Transverse colon (tissue), 4 donors: ENCODE data around the gene SCD. TPM values are rescaled to one million over a fixed set of nuclear protein-coding genes. Genes with fewer than 3 reads are reported as not detected.
A peak's percentile ranks its signal among the peaks of the same experiment; 100 is the strongest.

ENCODE experiments used
- DNase-seq: peaks from one replicate; pipeline ENCODE4 v3.0.0-alpha.2; 2019
- H3K27ac ChIP-seq, 4 donors: fragments of 200-600 bp; sonication (generic); 2 replicates each; pipeline ENCODE4 v1.5.1; 2016 to 2018; ENCODE audit warnings: inconsistent platforms in 4 of 4
- H3K27me3 ChIP-seq: fragments of 200-600 bp; sonication (generic); 2 replicates; pipeline ENCODE4 v1.5.1; 2017; ENCODE audit warnings: inconsistent platforms
- H3K36me3 ChIP-seq, 4 donors: fragments of 200-600 bp; sonication (generic); 2 replicates each; pipeline ENCODE4 v1.5.1; 2017 to 2019; ENCODE audit warnings: inconsistent platforms in 4 of 4
- H3K4me1 ChIP-seq, 4 donors: fragments of 200-600 bp; sonication (generic); 2 replicates each; pipeline ENCODE4 v1.5.1; 2017 to 2020; ENCODE audit warnings: inconsistent platforms in 4 of 4
- H3K4me3 ChIP-seq, 4 donors: fragments of 200-600 bp; sonication (generic); 1 replicate in 1 of 4; 2 replicates in 3 of 4; pipeline versions ENCODE4 v1.5.1 to v1.6.1; 2017 to 2019; ENCODE audit warnings: inconsistent platforms in 4 of 4
- H3K9me3 ChIP-seq, 2 donors: fragments of 200-600 bp; sonication (generic); 2 replicates each; pipeline ENCODE4 v1.5.1; 2017 to 2019; ENCODE audit warnings: inconsistent platforms in 2 of 2
- EP300 ChIP-seq: sonication (generic); formaldehyde crosslinking; IDR thresholded peaks from one replicate; pipeline ENCODE4 v1.6.1; 2017; ENCODE audit warnings: antibody characterized with exemption, low read depth
- POLR2A ChIP-seq: fragments of 450-650 bp; IDR thresholded peaks from one replicate; pipeline ENCODE4 v1.6.1; 2016; ENCODE audit warnings: antibody characterized with exemption, mild to moderate bottlenecking, moderate library complexity
- POLR2AphosphoS5 ChIP-seq, 3 donors: sonication (generic); formaldehyde crosslinking; IDR thresholded peaks; one replicate each; pipeline ENCODE4 v1.6.1; 2016; ENCODE audit warnings: antibody characterized with exemption in 3 of 3
- WGBS, 2 donors: methylation state at CpG; one replicate each; pipeline ENCODE4 v1.1.5; 2018; ENCODE audit warnings: low coverage in 1 of 2; 5-methylcytosine and 5-hydroxymethylcytosine counted together
- in situ Hi-C, 4 donors: fragments of 200-750 bp; cut with MboI; loops; one replicate each; pipeline versions ENCODE4 v1.15.0 to v1.15.1; 2017; ENCODE audit warnings: low sequenced_read_pairs in 3 of 4, low pct_ligation_motif_present in 1 of 4, low pct_unique_long_range_greater_than_20kb in 1 of 4
- intact Hi-C: fragments of 100-400 bp; cut with DNase I; formaldehyde crosslinking; loops from one replicate; pipeline ENCODE4 v1.15.1; 2023; ENCODE audit warnings: low total_unique reads
- total RNA-seq, 4 donors: library from RNA; depleted of rRNA; stranded (reverse); fragments of >200 nt; gene quantifications; one replicate each; pipeline ENCODE4 v1.1.0, GENCODE V29; 2016
- TF ChIP-seq, protein P1 (sequence below), 5 experiments: fragments of 200-600 bp in 3 of 5; fragments of 450-650 bp in 2 of 5; sonication (generic) in 3 of 5; IDR thresholded peaks; 1 replicate in 2 of 5; 2 replicates in 3 of 5; pipeline ENCODE4 v1.5.1; 2016 to 2017; ENCODE audit warnings: antibody characterized with exemption in 5 of 5, inconsistent platforms in 3 of 5, mild to moderate bottlenecking in 2 of 5, moderate library complexity in 1 of 5

The SCD gene
- total RNA-seq, 4 donors from 2014 or later, result 9.2 to 62.1 (median 21.8) TPM

DNA sequence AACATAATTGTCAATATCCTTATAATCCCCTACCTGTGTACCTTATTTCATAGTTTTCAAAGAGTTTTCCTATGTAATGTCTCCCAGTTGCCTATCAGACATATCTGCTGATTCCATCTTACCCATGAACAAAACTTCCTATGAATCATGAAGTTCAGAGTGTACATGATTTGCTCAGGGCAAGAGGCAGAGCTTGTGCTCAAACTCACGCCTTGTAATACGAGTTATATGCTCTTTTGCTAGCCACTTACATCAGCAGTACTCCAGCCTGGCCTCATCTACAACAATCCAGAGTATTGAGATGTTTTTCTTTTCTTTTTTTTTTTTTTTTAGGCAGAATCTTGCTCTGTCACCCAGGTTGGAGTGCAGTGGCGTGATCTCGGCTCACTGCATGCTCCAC, 28.8 kb upstream of the SCD start:
- peaks cover 60% of the 10 kb centered on the region for H3K27me3 ChIP-seq
- no peak for DNase-seq
- no peak overlapping the region for H3K4me3 ChIP-seq
- no peak overlapping the region for H3K27ac ChIP-seq
- no peak for TF ChIP-seq POLR2AphosphoS5 (IDR thresholded peaks at IDR 0.05)
- no peak for TF ChIP-seq EP300
- WGBS, 2 donors, result 83 to 87% methylated on average over 4 of the region's 4 CpGs
- intact Hi-C loops, result no loop called here
- no peaks in the 10 kb centered on the region for H3K4me1 ChIP-seq
- in situ Hi-C loops, result no loop called here
- H3K9me3 ChIP-seq, result no peaks in the 10 kb centered on the region
- H3K36me3 ChIP-seq, result no peaks in the 10 kb centered on the region

DNA sequence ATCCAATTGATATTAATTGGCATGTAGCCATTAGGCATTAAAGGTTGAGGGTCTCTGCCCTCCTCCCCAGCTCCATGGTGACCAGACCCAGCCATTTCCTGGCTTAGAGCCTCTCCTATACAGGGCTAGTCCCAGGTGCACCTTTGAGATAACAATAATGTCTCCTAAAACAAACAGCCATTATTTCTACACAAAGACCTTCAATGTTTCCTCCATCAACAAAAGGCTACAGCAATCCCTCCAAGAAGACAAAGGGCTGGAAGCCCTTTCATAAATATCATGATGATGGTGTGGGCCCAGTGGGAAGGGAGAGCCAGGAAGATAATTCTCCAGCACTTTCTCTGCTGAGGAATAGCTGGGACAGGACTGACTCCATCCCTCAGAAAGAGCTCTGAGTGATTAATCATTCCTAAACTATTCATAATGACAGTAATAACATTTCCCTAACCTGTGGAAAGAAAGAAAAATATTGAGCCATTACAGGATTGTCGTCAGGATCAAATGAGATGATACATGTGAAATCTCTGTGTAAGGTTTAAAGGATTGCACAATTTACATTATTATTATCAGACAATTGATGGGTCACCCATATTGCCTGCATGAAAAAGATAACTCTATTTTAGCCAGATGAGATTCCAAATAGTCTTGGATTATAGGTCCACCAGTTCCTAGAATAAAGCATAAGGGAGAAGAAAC, 27.2 kb upstream of the SCD start:
- H3K27me3 ChIP-seq, result peaks cover 48% of the 10 kb centered on the region
- in situ Hi-C loops, result no loop called here
- intact Hi-C loops, result no loop called here

DNA sequence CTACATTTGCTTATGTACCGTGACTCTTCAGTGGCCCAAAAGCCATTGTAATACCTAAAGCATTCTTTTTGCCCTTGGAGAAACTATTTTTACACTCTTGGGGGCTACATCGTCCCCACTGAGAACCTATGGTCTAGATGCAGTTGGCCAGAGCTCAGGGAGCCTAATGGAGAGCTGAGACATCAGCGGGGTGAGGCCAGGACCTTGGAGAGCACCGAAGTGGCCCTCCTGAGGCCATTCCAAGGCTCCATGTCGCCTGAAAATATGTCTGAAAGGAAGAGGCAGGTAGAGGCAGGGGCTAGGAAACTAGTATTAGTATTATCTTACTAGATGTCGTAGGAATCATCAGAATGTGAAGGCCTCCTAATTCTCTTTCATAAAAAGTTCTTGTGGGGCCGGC, 21.9 kb upstream of the SCD start:
- intact Hi-C loops (no loop called here), in situ Hi-C loops (loop anchor here in 2 of 4 donors (25.0 kb wide), 1 partner anchor 187 kb away; the partner anchor contains the start of gene SEC31B (in 2 of the 2))
- TF ChIP-seq POLR2A (no peak), EP300 (no peak), POLR2AphosphoS5 (IDR thresholded peaks at IDR 0.05) (no peak)
- TF ChIP-seq, protein P1, sequence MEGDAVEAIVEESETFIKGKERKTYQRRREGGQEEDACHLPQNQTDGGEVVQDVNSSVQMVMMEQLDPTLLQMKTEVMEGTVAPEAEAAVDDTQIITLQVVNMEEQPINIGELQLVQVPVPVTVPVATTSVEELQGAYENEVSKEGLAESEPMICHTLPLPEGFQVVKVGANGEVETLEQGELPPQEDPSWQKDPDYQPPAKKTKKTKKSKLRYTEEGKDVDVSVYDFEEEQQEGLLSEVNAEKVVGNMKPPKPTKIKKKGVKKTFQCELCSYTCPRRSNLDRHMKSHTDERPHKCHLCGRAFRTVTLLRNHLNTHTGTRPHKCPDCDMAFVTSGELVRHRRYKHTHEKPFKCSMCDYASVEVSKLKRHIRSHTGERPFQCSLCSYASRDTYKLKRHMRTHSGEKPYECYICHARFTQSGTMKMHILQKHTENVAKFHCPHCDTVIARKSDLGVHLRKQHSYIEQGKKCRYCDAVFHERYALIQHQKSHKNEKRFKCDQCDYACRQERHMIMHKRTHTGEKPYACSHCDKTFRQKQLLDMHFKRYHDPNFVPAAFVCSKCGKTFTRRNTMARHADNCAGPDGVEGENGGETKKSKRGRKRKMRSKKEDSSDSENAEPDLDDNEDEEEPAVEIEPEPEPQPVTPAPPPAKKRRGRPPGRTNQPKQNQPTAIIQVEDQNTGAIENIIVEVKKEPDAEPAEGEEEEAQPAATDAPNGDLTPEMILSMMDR (IDR thresholded peaks at IDR 0.05), result no peak
- 40 to 63% methylated on average over 1 to 7 of the region's 7 CpGs for WGBS, 2 donors
- H3K9me3 ChIP-seq, result no peaks in the 10 kb centered on the region
- peaks cover 0 to 5% (median 0%) of the 10 kb centered on the region in 4 donors for H3K4me1 ChIP-seq
- peaks cover 26% of the 10 kb centered on the region for H3K27me3 ChIP-seq
- H3K27ac ChIP-seq, result no peak overlapping the region
- H3K4me3 ChIP-seq, result no peak overlapping the region
- no peaks in the 10 kb centered on the region for H3K36me3 ChIP-seq
- no peak for DNase-seq

More for the DNA sequence above, 27.2 kb upstream of the SCD start:
- no peaks in the 10 kb centered on the region for H3K36me3 ChIP-seq
- no peak for DNase-seq
- no peak overlapping the region for H3K4me3 ChIP-seq
- TF ChIP-seq POLR2A (no peak), EP300 (no peak), POLR2AphosphoS5 (IDR thresholded peaks at IDR 0.05) (no peak)
- TF ChIP-seq, protein P1 (IDR thresholded peaks at IDR 0.05), result no peak
- H3K9me3 ChIP-seq, result no peaks in the 10 kb centered on the region
- no peaks in the 10 kb centered on the region for H3K4me1 ChIP-seq
- no peak overlapping the region for H3K27ac ChIP-seq
- WGBS, 2 donors, result 43 to 64% methylated on average over 1 of the region's 1 CpG

DNA sequence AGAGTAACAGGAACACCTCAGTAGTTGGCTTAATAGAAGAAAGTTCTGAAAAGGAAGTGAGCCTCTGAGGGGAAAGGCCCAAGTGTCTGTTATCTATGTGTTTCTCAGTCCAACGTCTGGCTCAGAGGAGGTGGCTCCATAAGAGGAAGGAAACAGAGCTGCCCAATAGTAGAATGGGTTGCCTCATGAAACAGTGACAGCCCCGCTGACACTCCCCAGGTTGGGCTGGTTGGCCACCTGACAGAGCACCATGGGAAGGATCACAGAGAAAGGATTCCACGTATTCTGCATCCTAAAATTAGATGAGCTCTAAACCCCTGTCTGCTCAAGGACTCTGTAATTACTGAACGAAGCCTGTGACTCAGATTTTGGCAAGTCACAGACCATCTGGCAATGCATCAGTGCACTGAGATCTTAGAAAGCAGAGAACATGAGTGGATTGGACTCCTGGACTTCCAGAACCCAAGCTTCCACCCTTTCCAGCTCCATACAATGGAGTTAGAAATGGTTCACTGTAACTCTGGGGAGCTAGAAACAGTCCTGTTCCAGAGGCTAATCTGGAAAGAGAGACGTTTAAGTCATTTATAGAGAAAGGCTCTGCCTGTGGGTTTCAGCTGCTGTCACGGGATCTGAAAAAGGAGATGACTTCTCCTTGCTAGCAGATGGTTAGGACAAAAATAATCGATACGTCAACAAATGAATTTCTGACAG, 19.9 kb upstream of the SCD start:
- in situ Hi-C loops (loop anchor here in 2 of 4 donors (25.0 kb wide), 1 partner anchor 185 kb away; the partner anchor contains the start of gene SEC31B (in 2 of the 2)), intact Hi-C loops (no loop called here)
- Histone ChIP-seq H3K4me1 (peaks cover 0 to 5% (median 0%) of the 10 kb centered on the region in 4 donors), H3K36me3 (no peaks in the 10 kb centered on the region), H3K4me3 (no peak overlapping the region), H3K27ac (no peak overlapping the region), H3K9me3 (no peaks in the 10 kb centered on the region), H3K27me3 (peaks cover 44% of the 10 kb centered on the region)
- no peak for TF ChIP-seq POLR2A
- TF ChIP-seq POLR2AphosphoS5 (IDR thresholded peaks at IDR 0.05), result no peak
- TF ChIP-seq EP300, result no peak
- TF ChIP-seq, protein P1 (IDR thresholded peaks at IDR 0.05), result no peak
- DNase-seq, result peak; percentile 23
- 13 to 45% methylated on average over 2 to 8 of the region's 8 CpGs for WGBS, 2 donors
